VCaP (cell line): Measurements from ENCODE around the gene EMILIN2.

ENCODE experiments used
- H3K27ac ChIP-seq: fragments of 450-650 bp; 2 replicates; pipeline ENCODE4 v1.5.1; 2017
- CTCF ChIP-seq: fragments of 450-650 bp; conservative IDR thresholded peaks from 2 replicates; pipeline ENCODE4 v1.5.1; 2017; ENCODE audit warnings: mild to moderate bottlenecking, moderate library complexity

The EMILIN2 gene

GRCh38 chr18:2882201-2882600, 35.4 kb downstream of the EMILIN2 start:
- no peak overlapping the region for H3K27ac ChIP-seq

GRCh38 chr18:2883076-2883735, 36.4 kb downstream of the EMILIN2 start:
- H3K27ac ChIP-seq, result no peak overlapping the region
- TF ChIP-seq CTCF, result no peak

More at GRCh38 chr18:2882201-2882600, 35.4 kb downstream of the EMILIN2 start:
- no peak for TF ChIP-seq CTCF

GRCh38 chr18:2884706-2885285, 38.0 kb downstream of the EMILIN2 start:
- TF ChIP-seq CTCF, result no peak
- no peak overlapping the region for H3K27ac ChIP-seq

- no peak overlapping the region for H3K27ac ChIP-seq
- TF ChIP-seq CTCF, result no peak
Measured at GRCh38 chr18:2887470-2887869, 40.7 kb downstream of the EMILIN2 start.

- H3K27ac ChIP-seq, result no peak overlapping the region
- no peak for TF ChIP-seq CTCF
Measured at GRCh38 chr18:2889761-2890192, 43.0 kb downstream of the EMILIN2 start.

- no peak overlapping the region for H3K27ac ChIP-seq
- TF ChIP-seq CTCF, result no peak
Measured at GRCh38 chr18:2890606-2891005, 43.8 kb downstream of the EMILIN2 start.

- no peak overlapping the region for H3K27ac ChIP-seq
- no peak for TF ChIP-seq CTCF
Measured at GRCh38 chr18:2891526-2892431, 45.0 kb downstream of the EMILIN2 start.
